Progenitor cell of endocrine pancreas (in vitro differentiated cells): ENCODE results near the gene PSMB1. TPM values are rescaled to one million over a fixed set of nuclear protein-coding genes. Genes with fewer than 3 reads are reported as not detected.

Experiments
- DNase-seq: peaks from one replicate; pipeline ENCODE4 v3.0.0; 2021; ENCODE audit warnings: low spot score; ENCODE audit not compliant: unreplicated experiment
- H3K27ac Mint-ChIP-seq: 2 replicates; pipeline ENCODE4 v1.8.0; 2021; ENCODE audit warnings: mild to moderate bottlenecking, moderate library complexity, mixed read lengths
- H3K27me3 Mint-ChIP-seq: 2 replicates; pipeline ENCODE4 v1.8.0; 2021; ENCODE audit warnings: mixed read lengths
- H3K36me3 Mint-ChIP-seq: 2 replicates; pipeline ENCODE4 v1.8.0; 2022; ENCODE audit warnings: mixed read lengths; ENCODE audit not compliant: insufficient read depth
- H3K4me1 Mint-ChIP-seq: 2 replicates; pipeline ENCODE4 v1.8.0; 2021; ENCODE audit warnings: low read depth, mixed read lengths
- H3K4me3 Mint-ChIP-seq: 2 replicates; pipeline ENCODE4 v1.8.0; 2021; ENCODE audit warnings: low read depth, mild to moderate bottlenecking, moderate library complexity, mixed read lengths
- H3K9me3 Mint-ChIP-seq: 2 replicates; pipeline ENCODE4 v1.8.0; 2021; ENCODE audit warnings: low read depth, mixed read lengths
- total RNA-seq: library from RNA; stranded (reverse); gene quantifications from 2 replicates; pipeline ENCODE4 v1.2.1, GENCODE V29; 2021
- TF ChIP-seq, protein P1 (sequence below): fragments of 200-600 bp; sonication (generic); IDR thresholded peaks from one replicate; pipeline ENCODE4 v1.5.0; 2021; ENCODE audit warnings: antibody characterized with exemption, mild to moderate bottlenecking; ENCODE audit not compliant: unreplicated experiment

PSMB1 gene
- total RNA-seq, 1 donor from 2014 or later: 154 TPM

GRCh38 chr6:170497841-170498301, 55.2 kb downstream of the PSMB1 start:
- Mint-ChIP-seq H3K4me1 (peaks cover 5% of the 10 kb centered on the region), H3K36me3 (peaks cover 7% of the 10 kb centered on the region), H3K27ac (peak overlapping the region; percentile 49), H3K27me3 (peaks cover 25% of the 10 kb centered on the region), H3K4me3 (no peak overlapping the region), H3K9me3 (peaks cover 19% of the 10 kb centered on the region)
- TF ChIP-seq, protein P1, sequence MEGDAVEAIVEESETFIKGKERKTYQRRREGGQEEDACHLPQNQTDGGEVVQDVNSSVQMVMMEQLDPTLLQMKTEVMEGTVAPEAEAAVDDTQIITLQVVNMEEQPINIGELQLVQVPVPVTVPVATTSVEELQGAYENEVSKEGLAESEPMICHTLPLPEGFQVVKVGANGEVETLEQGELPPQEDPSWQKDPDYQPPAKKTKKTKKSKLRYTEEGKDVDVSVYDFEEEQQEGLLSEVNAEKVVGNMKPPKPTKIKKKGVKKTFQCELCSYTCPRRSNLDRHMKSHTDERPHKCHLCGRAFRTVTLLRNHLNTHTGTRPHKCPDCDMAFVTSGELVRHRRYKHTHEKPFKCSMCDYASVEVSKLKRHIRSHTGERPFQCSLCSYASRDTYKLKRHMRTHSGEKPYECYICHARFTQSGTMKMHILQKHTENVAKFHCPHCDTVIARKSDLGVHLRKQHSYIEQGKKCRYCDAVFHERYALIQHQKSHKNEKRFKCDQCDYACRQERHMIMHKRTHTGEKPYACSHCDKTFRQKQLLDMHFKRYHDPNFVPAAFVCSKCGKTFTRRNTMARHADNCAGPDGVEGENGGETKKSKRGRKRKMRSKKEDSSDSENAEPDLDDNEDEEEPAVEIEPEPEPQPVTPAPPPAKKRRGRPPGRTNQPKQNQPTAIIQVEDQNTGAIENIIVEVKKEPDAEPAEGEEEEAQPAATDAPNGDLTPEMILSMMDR: no peak
- no peak for DNase-seq

DNA sequence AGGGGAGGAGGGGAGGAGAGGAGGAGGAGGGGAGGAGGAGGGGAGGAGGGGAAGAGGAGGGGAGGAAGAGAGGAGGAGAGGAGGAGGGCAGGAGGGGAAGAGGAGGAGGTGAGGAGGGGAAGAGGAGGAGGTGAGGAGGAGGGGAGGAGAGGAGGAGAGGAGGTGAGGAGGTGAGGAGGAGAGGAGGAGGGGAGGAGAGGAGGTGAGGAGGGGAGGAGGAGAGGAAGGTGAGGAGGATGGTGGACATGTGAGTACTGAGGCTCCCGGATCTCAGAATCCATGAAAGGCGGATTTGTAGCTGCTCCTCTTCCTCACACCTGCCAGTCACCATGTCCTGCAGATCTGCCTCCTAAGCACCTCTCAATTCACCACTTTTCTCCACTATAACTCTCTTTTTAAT, 59.8 kb downstream of the PSMB1 start:
- Mint-ChIP-seq H3K36me3 (no peaks in the 10 kb centered on the region), H3K27me3 (peaks cover 7% of the 10 kb centered on the region), H3K4me3 (no peak overlapping the region), H3K9me3 (no peaks in the 10 kb centered on the region), H3K27ac (no peak overlapping the region), H3K4me1 (peaks cover 10% of the 10 kb centered on the region)
- no peak for DNase-seq
- TF ChIP-seq, protein P1: no peak

GRCh38 chr6:170490259-170490658, 62.8 kb downstream of the PSMB1 start:
- Mint-ChIP-seq H3K27me3 (peaks cover 7% of the 10 kb centered on the region), H3K4me3 (no peak overlapping the region), H3K4me1 (peaks cover 5% of the 10 kb centered on the region), H3K9me3 (no peaks in the 10 kb centered on the region), H3K27ac (no peak overlapping the region), H3K36me3 (no peaks in the 10 kb centered on the region)
- no peak for DNase-seq
- TF ChIP-seq, protein P1: no peak

DNA sequence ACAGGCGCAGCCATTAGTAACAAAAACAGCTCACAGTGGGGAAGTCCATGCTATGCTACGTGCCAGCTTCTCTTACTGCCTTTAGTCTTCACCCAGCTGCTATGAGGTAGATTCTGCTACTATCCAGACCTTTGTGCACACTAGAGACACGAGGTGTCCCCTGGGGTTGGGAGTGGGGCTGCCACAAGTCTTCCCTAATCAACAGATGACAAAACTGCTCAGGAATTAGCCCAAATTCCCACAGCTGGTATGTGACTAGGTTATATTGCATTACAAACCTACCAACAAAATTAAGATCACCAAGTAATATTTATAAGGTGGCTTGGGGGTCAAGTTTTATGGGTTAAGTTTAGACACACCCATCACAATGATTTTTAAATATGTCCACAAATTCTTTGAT, 63.3 kb downstream of the PSMB1 start:
- TF ChIP-seq, protein P1: no peak

GRCh38 chr6:170487707-170488329, 65.3 kb downstream of the PSMB1 start:
- Mint-ChIP-seq H3K27me3 (no peaks in the 10 kb centered on the region), H3K27ac (no peak overlapping the region), H3K9me3 (peaks cover under 1% of the 10 kb centered on the region), H3K4me1 (peaks cover 5% of the 10 kb centered on the region), H3K36me3 (peaks cover under 1% of the 10 kb centered on the region), H3K4me3 (no peak overlapping the region)
- TF ChIP-seq, protein P1: no peak
- no peak for DNase-seq

More for the DNA sequence above, 63.3 kb downstream of the PSMB1 start:
- H3K27me3 Mint-ChIP-seq: peaks cover 7% of the 10 kb centered on the region
- no peak overlapping the region for H3K27ac Mint-ChIP-seq
- H3K4me1 Mint-ChIP-seq: peaks cover 5% of the 10 kb centered on the region
- H3K36me3 Mint-ChIP-seq: no peaks in the 10 kb centered on the region
- H3K4me3 Mint-ChIP-seq: no peak overlapping the region
- H3K9me3 Mint-ChIP-seq: no peaks in the 10 kb centered on the region
- DNase-seq: no peak
